ENCODE data around the gene MAPK8IP2. TPM values are rescaled to one million over a fixed set of nuclear protein-coding genes. Genes with fewer than 3 reads are reported as not detected.

Gene MAPK8IP2
- polyA plus RNA-seq, 2 of the 4 experiments (the other 2 are of a cell fraction) = 0.76 to 3.0 TPM

GRCh38 chr22:50579752-50580151 is 20.8 kb upstream of the MAPK8IP2 start:
- CTCF ChIA-PET = interaction anchor here (1.1 to 1.3 kb wide), 2 partner anchors 16 to 112 kb away, joined by 3 read pairs; no protein-coding TSS in a partner anchor
- DNase-seq (ENCODE audit: low read depth in 1 of 2, low spot score in 1 of 2) (no peak), FAIRE-seq (no peak), ATAC-seq (no peak)
- WGBS (ENCODE audit: missing lambda C conversion rate) = 96% methylated on average over 4 of the region's 4 CpGs
- no peaks in the 10 kb centered on the region for H3K9me3 ChIP-seq
- H3K4me1 ChIP-seq = peaks cover 12% of the 10 kb centered on the region; the same call in 1 of the 3 replicates
- H3K4me2 ChIP-seq = no peak overlapping the region
- no peak for TF ChIP-seq KDM5A (IDR thresholded peaks at IDR 0.05)
- TF ChIP-seq ESRRA (IDR thresholded peaks at IDR 0.05; ENCODE audit: borderline replicate concordance, low read length) = no peak
- no peak for TF ChIP-seq CBX8 (IDR thresholded peaks at IDR 0.05)
- TF ChIP-seq KDM1A (IDR thresholded peaks at IDR 0.05; ENCODE audit: low read depth) = no peak
- TF ChIP-seq SREBF2 (IDR thresholded peaks at IDR 0.05) = no peak
- TF ChIP-seq NR3C1 (IDR thresholded peaks at IDR 0.05) = no peak
- no peak for TF ChIP-seq TFCP2L1 (CRISPR knock-in tag; IDR thresholded peaks at IDR 0.05)
- TF ChIP-seq POLR2AphosphoS2 (conservative IDR thresholded peaks at IDR 0.05; ENCODE audit: low read length) = no peak
- no peak overlapping the region for H3K4me3 ChIP-seq
- POLR2A ChIA-PET = no interaction called here
- no peak overlapping the region for H3K27ac ChIP-seq

DNA sequence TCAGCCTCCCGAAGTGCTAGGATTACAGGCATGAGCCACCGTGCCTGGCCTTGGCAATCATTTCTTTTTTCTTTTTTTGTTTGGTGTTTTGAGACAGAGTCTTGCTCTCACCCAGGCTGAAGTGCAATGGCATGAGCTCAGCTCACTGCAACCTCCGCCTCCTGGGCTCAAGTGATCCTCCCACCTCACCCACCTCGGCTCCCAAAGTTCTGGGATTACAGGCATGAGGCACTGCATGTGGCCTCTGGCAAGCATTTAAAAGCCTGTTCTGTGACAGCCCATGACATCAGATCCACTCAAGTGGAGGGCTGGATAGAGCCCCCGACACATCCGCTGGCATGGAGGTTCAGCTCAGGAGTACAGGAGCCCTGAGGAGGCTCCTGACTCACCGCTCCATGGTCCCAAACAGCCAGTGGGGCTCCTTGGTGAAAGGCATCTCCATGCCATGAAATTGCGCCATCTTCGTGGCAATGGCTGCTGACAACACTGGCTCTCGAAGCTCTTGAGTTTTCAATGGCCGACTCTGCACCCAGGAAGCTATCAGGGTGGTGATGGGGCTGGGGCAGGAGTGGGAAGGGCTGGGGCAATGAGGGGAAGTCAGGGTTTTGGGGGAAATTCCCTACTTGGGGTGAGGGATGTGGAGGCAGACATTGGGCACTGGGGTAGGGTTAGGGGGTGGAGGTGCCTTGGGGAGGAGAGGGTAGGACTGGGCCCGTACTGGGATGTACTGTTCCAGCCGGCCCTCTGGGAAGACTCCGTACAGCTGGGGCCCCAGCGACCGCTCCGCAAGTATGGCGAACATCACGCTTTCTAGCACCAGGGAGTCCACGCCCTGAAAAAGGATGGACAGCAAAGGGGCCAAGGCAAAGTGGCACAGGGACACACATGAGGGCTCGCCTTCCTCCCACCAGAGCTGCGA is 19.3 kb upstream of the MAPK8IP2 start:
- Histone ChIP-seq H3K27ac (peak overlapping the region; percentile 98 to 99), H3K4me1 (peaks cover 12% of the 10 kb centered on the region; the same call in 1 of the 3 replicates), H3K4me3 (peak overlapping the region; percentile 88), H3K4me2 (peak overlapping the region; percentile 92), H3K9me3 (no peaks in the 10 kb centered on the region)
- ATAC-seq (no peak), DNase-seq (ENCODE audit: low read depth in 1 of 2, low spot score in 1 of 2) (no peak), FAIRE-seq (no peak)
- ChIA-PET POLR2A (interaction anchor here (0.7 to 1.3 kb wide), 2 partner anchors 16 to 74 kb away, joined by 3 read pairs; partner anchors contain the start of gene LMF2), CTCF (interaction anchor here (0.6 to 2.1 kb wide), 6 partner anchors 16 to 252 kb away, joined by 3 to 8 read pairs (median 3); partner anchors contain the start of gene SYCE3)
- TF ChIP-seq MYC (IDR thresholded peaks at IDR 0.05; ENCODE audit: borderline replicate concordance, low read length) (no peak), CBX8 (IDR thresholded peaks at IDR 0.05) (no peak), GATA3 (IDR thresholded peaks at IDR 0.05; ENCODE audit: borderline replicate concordance) (no peak), HEYL (CRISPR knock-in tag; IDR thresholded peaks at IDR 0.05) (no peak), JUNB (IDR thresholded peaks at IDR 0.05) (no peak), EP300 (IDR thresholded peaks at IDR 0.05) (no peak), NFE2L2 (conservative IDR thresholded peaks at IDR 0.05; ENCODE audit: low read length) (no peak), CEBPB (IDR thresholded peaks at IDR 0.05) (no peak), FOSB (CRISPR knock-in tag; IDR thresholded peaks at IDR 0.05) (no peak), RNF2 (IDR thresholded peaks at IDR 0.05; ENCODE audit: borderline replicate concordance, low read depth) (no peak), ELK1 (IDR thresholded peaks at IDR 0.05; ENCODE audit: low read depth, low read length) (no peak), ESRRA (IDR thresholded peaks at IDR 0.05; ENCODE audit: borderline replicate concordance, low read length) (no peak), RFX5 (IDR thresholded peaks at IDR 0.05) (no peak), KDM1A (IDR thresholded peaks at IDR 0.05; ENCODE audit: low read depth) (no peak)
- TF ChIP-seq, protein P1, sequence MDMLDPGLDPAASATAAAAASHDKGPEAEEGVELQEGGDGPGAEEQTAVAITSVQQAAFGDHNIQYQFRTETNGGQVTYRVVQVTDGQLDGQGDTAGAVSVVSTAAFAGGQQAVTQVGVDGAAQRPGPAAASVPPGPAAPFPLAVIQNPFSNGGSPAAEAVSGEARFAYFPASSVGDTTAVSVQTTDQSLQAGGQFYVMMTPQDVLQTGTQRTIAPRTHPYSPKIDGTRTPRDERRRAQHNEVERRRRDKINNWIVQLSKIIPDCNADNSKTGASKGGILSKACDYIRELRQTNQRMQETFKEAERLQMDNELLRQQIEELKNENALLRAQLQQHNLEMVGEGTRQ (IDR thresholded peaks at IDR 0.05) = no peak
- WGBS (ENCODE audit: missing lambda C conversion rate) = 85% methylated on average over 18 of the region's 22 CpGs

- DNase-seq (ENCODE audit: low read depth in 1 of 2, low spot score in 1 of 2) (no peak), ATAC-seq (peak in 1 of 2 experiments; percentile 32; a peak in 4 of 6 replicates), FAIRE-seq (no peak)
- Histone ChIP-seq H3K4me1 (peaks cover 12% of the 10 kb centered on the region; the same call in 1 of the 3 replicates), H3K27ac (peak overlapping the region; percentile 98 to 99), H3K9me3 (no peaks in the 10 kb centered on the region), H3K4me2 (peak overlapping the region; percentile 92), H3K4me3 (peak overlapping the region; percentile 88)
- 3% methylated on average over 8 of the region's 39 CpGs for WGBS (ENCODE audit: missing lambda C conversion rate)
- CTCF ChIA-PET = interaction anchor here (2.0 to 2.1 kb wide), 2 partner anchors 19 to 37 kb away, joined by 6 to 8 read pairs; partner anchors contain the start of gene SYCE3
- POLR2A ChIA-PET = interaction anchor here (0.6 to 1.5 kb wide), 4 partner anchors 17 to 56 kb away, joined by 3 read pairs; partner anchors contain the start of genes SCO2 and TYMP
- TF ChIP-seq FOSL2 (IDR thresholded peaks at IDR 0.05) (no peak), FOSL2 (CRISPR knock-in tag; IDR thresholded peaks at IDR 0.05) (no peak), KDM1A (IDR thresholded peaks at IDR 0.05; ENCODE audit: low read depth) (no peak), KDM5A (IDR thresholded peaks at IDR 0.05) (no peak), HES2 (IDR thresholded peaks at IDR 0.05) (no peak), TP53 (CRISPR knock-in tag; IDR thresholded peaks at IDR 0.05) (no peak), EHMT2 (IDR thresholded peaks at IDR 0.05; ENCODE audit: low read depth) (no peak), CBX8 (IDR thresholded peaks at IDR 0.05) (no peak), BHLHE40 (IDR thresholded peaks at IDR 0.05; ENCODE audit: low read depth, low read length) (no peak), POLR2AphosphoS2 (conservative IDR thresholded peaks at IDR 0.05; ENCODE audit: low read length) (no peak), TFCP2L1 (CRISPR knock-in tag; IDR thresholded peaks at IDR 0.05) (no peak), RAD21 (conservative IDR thresholded peaks at IDR 0.05 in 1 of 2, IDR thresholded peaks at IDR 0.05 in 1 of 2) (no peak), NPAS2 (CRISPR knock-in tag; IDR thresholded peaks at IDR 0.05; ENCODE audit: borderline replicate concordance) (no peak)
Observed at GRCh38 chr22:50581950-50582492, 18.6 kb upstream of the MAPK8IP2 start.
